ENCODE data around the gene WNT3.
"Not testable (repeated sequence)": the region's sequence is repeated elsewhere in the genome, so short reads cannot be mapped to it uniquely, and the experiment has no call there.

The WNT3 gene, protein sequence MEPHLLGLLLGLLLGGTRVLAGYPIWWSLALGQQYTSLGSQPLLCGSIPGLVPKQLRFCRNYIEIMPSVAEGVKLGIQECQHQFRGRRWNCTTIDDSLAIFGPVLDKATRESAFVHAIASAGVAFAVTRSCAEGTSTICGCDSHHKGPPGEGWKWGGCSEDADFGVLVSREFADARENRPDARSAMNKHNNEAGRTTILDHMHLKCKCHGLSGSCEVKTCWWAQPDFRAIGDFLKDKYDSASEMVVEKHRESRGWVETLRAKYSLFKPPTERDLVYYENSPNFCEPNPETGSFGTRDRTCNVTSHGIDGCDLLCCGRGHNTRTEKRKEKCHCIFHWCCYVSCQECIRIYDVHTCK

GRCh38 chr17:46818316-46818928 lies at the start of gene WNT3:
WNT3 (minus strand) TSS chr17:46818692; CDS start chr17:46818597, 95 bp downstream.
- DNase-seq (ENCODE audit: low read depth in 2 of 2), result peak in 1 of 2 donors; percentile 42

- no peak for DNase-seq (ENCODE audit: low read depth in 2 of 2)
Observed at GRCh38 chr17:46866747-46867146, 48.3 kb upstream of the WNT3 start.

GRCh38 chr17:46866325-46866724 lies 47.8 kb upstream of the WNT3 start:
- DNase-seq (ENCODE audit: low read depth in 2 of 2), result no peak

GRCh38 chr17:46865100-46865499 lies 46.6 kb upstream of the WNT3 start:
- DNase-seq (ENCODE audit: low read depth in 2 of 2), result no peak

- DNase-seq (ENCODE audit: low read depth in 2 of 2), result no peak
Observed at GRCh38 chr17:46863383-46864121, 45.1 kb upstream of the WNT3 start.

- no peak for DNase-seq (ENCODE audit: low read depth in 2 of 2)
Observed at GRCh38 chr17:46862949-46863348, 44.5 kb upstream of the WNT3 start.

- no peak for DNase-seq (ENCODE audit: low read depth in 2 of 2)
Observed at GRCh38 chr17:46859996-46860395, 41.5 kb upstream of the WNT3 start.

DNA sequence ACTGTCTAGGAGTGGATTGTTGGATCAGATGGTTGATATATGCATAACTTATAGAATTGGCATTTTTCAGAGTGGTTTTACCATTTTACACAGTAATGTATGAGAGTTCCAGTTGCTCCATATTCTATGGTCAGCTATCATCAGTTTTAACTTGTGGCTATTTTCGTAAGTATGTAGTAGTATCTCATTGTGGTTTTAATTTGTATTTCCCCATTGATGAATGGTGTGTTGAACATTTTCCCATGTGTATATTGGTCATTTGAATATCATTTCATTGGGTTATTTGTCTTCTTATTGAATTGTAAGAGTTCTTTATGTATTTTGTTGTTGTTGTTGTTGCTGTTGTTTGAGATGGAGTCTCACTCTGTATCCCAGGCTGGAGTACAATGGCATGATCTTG lies 39.1 kb upstream of the WNT3 start:
- DNase-seq (ENCODE audit: low read depth in 2 of 2), result no peak

DNA sequence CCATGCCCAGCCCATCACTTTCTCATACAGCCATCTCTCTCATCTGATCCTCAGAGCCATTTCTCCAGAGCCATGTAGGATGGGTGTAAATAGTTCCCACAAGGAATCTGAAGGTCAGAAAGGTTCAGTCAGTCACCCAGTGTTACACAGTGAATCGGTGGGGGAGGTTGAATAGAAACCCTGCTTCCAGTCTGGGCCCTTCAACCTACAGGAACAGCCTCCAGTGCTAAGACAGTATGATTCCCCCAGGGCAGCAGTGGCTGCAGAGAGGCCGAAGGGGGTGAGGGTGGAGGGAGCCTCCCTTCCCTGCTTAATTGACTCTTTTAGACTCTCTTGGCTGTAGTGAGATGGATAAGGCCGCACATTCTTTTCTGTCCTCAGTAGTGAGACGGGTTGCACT lies 36.5 kb upstream of the WNT3 start:
- no peak for DNase-seq (ENCODE audit: low read depth in 2 of 2)

DNA sequence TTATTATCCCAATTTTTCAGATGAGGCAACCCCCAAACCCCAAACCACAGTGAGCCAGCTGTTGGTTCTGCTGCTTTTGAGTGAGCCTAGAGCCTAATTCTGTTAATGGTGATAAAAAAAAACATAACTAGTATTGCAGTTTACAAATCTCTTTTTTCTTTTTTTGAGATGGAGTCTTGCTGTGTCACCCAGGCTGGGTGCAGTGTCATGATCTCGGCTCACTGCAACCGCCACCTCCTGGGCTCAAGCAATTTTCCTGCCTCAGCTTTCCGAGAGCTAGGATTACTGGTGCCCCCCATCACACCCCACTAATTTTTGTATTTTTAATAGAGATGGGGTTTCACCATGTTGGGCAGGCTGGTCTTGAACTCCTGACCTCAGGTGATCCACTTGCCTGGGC lies 36.0 kb upstream of the WNT3 start:
- DNase-seq (ENCODE audit: low read depth in 2 of 2), result no peak

- DNase-seq (ENCODE audit: low read depth in 2 of 2), result no peak
Observed at GRCh38 chr17:46853896-46854444, 35.5 kb upstream of the WNT3 start.

DNA sequence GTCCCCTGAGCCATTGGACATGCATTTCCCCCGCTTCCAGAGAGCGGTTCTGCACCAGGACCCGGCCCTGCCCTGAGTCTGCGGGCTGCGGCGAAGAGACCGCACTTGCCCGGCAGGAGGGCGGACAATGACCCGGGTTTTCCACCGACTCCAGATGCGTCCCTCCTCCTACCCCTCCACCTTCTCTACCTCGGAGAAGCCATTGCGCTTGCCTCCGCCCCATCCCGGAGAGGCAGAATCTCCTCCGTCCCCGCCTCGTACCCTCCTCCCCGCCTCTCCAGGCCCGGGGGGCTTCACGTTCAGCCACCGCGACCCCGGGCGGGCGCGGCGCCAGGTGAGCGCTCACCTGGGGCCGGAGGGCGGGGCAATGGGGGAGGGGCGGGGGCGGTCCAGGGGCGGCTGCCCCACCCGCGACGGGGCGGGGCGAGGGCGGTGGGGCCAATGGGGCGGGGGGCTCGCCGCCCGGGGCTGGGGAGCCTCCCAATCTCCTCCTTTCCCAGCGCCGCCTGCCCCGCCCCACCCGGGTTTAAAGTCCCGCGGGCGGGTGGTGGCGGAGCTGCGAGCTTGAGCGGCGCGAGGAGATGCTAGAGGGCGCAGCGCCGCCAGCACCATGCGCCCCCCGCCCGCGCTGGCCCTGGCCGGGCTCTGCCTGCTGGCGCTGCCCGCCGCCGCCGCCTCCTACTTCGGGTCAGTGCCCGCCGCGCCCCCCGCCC lies 32.7 kb upstream of the WNT3 start, which contains the start of gene WNT9B:
WNT9B (plus strand) TSS at position 555 of the 713 bp plus-strand sequence; CDS start at position 611, 56 bp downstream.
- DNase-seq (ENCODE audit: low read depth in 2 of 2), result no peak

- DNase-seq (ENCODE audit: low read depth in 2 of 2), result no peak
Observed at GRCh38 chr17:46850688-46851028, 32.2 kb upstream of the WNT3 start.

- no peak for DNase-seq (ENCODE audit: low read depth in 2 of 2)
Observed at GRCh38 chr17:46848534-46848933, 30.0 kb upstream of the WNT3 start.

- DNase-seq (ENCODE audit: low read depth in 2 of 2), result no peak
Observed at GRCh38 chr17:46847204-46848191, 29.0 kb upstream of the WNT3 start.

DNA sequence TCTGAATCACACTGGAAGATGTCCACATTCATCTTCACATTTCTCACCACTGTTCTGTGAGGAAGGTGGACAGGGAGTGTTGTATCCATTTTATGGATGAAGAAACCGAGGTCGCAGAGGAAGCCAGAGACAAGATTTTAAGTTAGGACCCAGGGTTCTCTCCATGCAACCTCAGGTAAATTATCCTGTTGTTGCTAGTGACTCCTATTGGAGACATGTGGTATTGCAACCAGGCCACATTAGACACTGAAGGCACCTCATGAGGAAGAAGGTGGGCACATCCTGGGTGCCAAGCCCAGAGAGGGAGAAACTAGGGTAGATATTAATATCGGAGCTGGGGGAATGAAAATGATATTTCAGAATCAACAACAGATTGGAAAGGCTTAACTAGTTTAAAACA lies 24.3 kb upstream of the WNT3 start:
- DNase-seq (ENCODE audit: low read depth in 2 of 2), result no peak

GRCh38 chr17:46841561-46842379 lies 23.3 kb upstream of the WNT3 start:
- no peak for DNase-seq (ENCODE audit: low read depth in 2 of 2)

DNA sequence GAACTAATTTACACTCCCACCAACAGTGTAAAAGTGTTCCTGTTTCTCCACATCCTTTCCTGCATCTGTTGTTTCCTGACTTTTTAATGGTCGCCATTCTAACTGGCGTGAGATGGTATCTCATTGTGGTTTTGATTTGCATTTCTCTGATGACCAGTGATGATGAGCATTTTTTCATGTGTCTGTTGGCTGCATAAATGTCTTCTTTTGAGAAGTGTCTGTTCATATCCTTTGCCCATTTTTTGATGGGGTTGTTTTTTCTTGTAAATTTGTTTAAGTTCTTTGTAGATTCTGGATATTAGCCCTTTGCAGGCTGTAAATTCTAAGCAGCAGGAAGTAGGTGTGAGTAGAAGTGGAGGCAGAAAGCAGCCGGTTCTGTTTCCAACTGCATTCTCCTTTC lies 22.1 kb upstream of the WNT3 start:
- not testable (repeated sequence) for DNase-seq (ENCODE audit: low read depth in 2 of 2)

GRCh38 chr17:46839211-46839610 lies 20.7 kb upstream of the WNT3 start:
- DNase-seq (ENCODE audit: low read depth in 2 of 2), result no peak

- DNase-seq (ENCODE audit: low read depth in 2 of 2), result no peak
Observed at GRCh38 chr17:46837521-46837920, 19.0 kb upstream of the WNT3 start.

All from stimulated activated CD4-positive, alpha-beta T cell treated with anti-CD3 and anti-CD28 coated beads, Interleukin-15, amount 100 ng/mL, for 48 hours (primary cell).